PFSK-1 (cell line): ENCODE data around the gene ZNF827.

Experiments
- FOXP2 ChIP-seq: optimal IDR thresholded peaks from 2 replicates; pipeline ENCODE3; 2011; ENCODE audit warnings: borderline replicate concordance, control low read depth, inconsistent platforms; ENCODE audit not compliant: insufficient read depth; ENCODE audit errors: extremely low read length, extremely low read depth
- POLR2AphosphoS5 ChIP-seq: IDR thresholded peaks from 2 replicates; pipeline ENCODE4 v1.6.1; 2012; ENCODE audit warnings: low read depth, mild to moderate bottlenecking, control low read depth, low read length, moderate library complexity
- SIN3A ChIP-seq: IDR thresholded peaks from 2 replicates; pipeline ENCODE4 v1.6.1; 2012; ENCODE audit warnings: mild to moderate bottlenecking, low read length, moderate library complexity, borderline replicate concordance; ENCODE audit not compliant: insufficient read depth
- TAF1 ChIP-seq: IDR thresholded peaks from 2 replicates; pipeline ENCODE4 v1.6.1; 2012; ENCODE audit warnings: low read length, control low read depth, borderline replicate concordance; ENCODE audit not compliant: insufficient read depth
- TF ChIP-seq, protein P1 (sequence below), 2 experiments: IDR thresholded peaks; 2 replicates each; pipeline versions ENCODE4 v1.6.1 to v1.8.0; 2011 to 2012; ENCODE audit warnings: low read depth in 2 of 2, low read length in 2 of 2, control low read depth in 1 of 2, inconsistent platforms in 1 of 2, mild to moderate bottlenecking in 1 of 2, moderate library complexity in 1 of 2; ENCODE audit not compliant: insufficient read depth in 1 of 2

ZNF827 gene

DNA sequence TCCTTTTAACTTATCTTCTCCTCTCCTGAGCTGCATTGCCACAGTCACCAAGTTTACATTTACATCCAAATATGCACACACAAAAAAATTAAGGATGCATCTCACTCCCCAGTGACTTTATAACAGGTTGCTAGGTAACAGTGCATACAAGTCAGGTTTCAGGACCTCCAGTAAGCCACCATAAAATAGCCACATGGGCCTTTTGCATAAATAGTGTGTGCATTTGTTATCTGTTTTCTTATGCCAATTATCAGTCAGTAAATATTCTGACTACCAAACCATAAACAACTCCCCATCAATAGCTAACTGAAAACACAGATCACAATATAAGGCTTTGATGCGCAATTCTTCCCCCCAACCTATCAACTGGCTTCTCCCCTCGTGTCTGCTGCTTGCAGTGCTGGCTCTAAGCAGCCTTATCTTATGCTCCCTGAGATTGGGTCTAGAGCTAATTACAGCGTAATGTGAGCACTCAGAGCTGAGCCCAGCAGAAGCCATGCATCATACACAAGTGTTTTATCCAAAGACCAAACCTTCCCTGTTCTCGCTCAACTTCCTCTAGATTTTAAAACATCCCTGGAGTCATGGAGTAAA is 55.4 kb downstream of the ZNF827 start:
- no peak for TF ChIP-seq POLR2AphosphoS5
- TF ChIP-seq TAF1 = no peak
- TF ChIP-seq, protein P1, sequence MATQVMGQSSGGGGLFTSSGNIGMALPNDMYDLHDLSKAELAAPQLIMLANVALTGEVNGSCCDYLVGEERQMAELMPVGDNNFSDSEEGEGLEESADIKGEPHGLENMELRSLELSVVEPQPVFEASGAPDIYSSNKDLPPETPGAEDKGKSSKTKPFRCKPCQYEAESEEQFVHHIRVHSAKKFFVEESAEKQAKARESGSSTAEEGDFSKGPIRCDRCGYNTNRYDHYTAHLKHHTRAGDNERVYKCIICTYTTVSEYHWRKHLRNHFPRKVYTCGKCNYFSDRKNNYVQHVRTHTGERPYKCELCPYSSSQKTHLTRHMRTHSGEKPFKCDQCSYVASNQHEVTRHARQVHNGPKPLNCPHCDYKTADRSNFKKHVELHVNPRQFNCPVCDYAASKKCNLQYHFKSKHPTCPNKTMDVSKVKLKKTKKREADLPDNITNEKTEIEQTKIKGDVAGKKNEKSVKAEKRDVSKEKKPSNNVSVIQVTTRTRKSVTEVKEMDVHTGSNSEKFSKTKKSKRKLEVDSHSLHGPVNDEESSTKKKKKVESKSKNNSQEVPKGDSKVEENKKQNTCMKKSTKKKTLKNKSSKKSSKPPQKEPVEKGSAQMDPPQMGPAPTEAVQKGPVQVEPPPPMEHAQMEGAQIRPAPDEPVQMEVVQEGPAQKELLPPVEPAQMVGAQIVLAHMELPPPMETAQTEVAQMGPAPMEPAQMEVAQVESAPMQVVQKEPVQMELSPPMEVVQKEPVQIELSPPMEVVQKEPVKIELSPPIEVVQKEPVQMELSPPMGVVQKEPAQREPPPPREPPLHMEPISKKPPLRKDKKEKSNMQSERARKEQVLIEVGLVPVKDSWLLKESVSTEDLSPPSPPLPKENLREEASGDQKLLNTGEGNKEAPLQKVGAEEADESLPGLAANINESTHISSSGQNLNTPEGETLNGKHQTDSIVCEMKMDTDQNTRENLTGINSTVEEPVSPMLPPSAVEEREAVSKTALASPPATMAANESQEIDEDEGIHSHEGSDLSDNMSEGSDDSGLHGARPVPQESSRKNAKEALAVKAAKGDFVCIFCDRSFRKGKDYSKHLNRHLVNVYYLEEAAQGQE (IDR thresholded peaks at IDR 0.05; ENCODE audit: insufficient read depth in 1 of 2, low read depth in 2 of 2, low read length in 2 of 2) = no peak
- no peak for TF ChIP-seq FOXP2
- no peak for TF ChIP-seq SIN3A

DNA sequence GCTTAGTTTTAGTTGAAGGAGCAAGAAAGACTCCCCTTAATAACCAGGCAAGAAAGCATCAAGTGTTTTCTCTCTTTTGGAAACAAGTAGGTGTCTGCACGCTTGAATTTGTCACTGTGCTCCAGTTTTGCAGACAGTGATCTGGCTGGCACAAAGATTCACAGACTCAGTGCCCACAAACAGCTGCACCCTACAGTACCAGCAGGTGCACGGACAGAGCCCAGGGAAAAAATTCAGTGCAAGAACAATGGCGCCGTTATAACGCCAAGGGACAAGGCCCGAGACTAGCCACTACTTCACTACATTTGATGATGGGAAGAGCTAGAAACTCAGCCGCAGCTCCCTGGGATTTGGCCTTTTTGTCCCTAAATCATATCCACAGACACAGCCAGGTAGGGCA is 56.0 kb downstream of the ZNF827 start:
- TF ChIP-seq TAF1 = no peak
- TF ChIP-seq SIN3A = no peak

DNA sequence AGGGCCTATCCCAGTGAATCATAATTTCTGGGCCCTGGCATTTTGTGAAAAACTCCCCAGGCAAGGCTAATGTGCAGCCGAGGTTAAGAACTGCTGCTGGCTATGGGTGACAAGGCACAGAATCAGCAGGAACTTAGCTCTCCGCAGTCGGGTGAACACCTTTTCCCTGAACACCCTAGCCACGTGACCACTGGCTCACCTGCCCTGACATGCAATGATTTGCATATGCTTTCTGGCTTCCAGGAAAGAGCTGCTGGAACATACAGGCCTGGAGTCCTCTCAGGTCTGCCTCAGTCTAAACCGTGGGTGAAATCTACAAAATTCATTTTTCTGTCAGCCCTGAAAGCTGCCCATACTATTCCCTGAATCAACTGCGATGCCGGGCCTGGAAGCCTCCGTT is 56.6 kb downstream of the ZNF827 start:
- TF ChIP-seq SIN3A (no peak), POLR2AphosphoS5 (no peak), TAF1 (no peak)
- TF ChIP-seq, protein P1 (IDR thresholded peaks at IDR 0.05; ENCODE audit: insufficient read depth in 1 of 2, low read depth in 2 of 2, low read length in 2 of 2) = no peak

DNA sequence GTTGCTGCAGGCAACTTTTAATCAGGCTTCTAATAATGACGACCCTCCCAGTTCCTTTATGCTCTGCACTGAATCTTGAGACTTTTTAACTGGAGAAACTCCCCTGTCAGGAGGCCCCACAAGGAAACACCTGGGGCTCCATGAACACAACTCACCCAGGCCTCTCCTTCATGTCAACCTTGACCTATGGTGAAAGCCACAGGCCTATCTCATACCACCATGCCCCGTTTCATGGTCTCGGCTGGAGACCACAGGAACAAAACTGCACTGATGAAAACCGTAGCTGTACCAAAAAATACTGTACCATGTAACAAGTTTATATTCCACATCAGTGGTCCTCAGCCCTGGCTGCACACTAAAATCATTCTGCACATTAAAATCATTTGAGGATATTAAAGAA is 57.0 kb downstream of the ZNF827 start:
- TF ChIP-seq SIN3A (no peak), FOXP2 (no peak), POLR2AphosphoS5 (no peak), TAF1 (no peak)
- TF ChIP-seq, protein P1 (IDR thresholded peaks at IDR 0.05; ENCODE audit: insufficient read depth in 1 of 2, low read depth in 2 of 2, low read length in 2 of 2) = no peak

DNA sequence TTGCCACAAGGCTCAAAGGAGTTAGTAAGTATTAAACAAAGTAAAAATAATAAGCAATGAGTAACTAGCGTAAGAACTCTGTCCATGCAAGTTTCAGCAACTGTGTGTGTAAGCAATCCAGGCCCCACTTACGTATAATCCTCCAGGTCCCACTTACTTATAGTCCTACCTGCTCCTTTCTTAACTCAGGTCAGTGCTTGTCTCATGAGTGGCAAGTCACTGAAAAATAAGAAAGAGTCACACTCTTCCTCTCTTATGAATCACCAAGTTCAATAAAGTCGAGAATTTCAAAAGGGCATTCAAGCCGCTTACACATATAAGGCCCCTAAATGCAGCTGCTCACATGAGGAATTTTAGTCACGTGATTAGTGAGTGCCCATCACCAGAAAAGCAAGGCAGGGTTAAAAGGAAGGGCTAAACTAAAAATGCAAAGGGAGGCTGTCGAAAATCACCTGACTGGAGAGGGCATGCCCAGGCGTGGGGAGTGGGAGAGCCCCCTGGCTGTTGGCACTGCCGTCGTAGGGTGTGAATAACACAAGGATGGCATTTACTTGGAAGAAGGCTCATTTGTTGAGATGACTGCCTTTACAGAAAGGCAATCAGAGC is 58.2 kb downstream of the ZNF827 start:
- TF ChIP-seq, protein P1 (IDR thresholded peaks at IDR 0.05; ENCODE audit: insufficient read depth in 1 of 2, low read depth in 2 of 2, low read length in 2 of 2) = no peak
- TF ChIP-seq FOXP2 (no peak), TAF1 (no peak), POLR2AphosphoS5 (no peak), SIN3A (no peak)
